GM18870 (cell line): ENCODE data around the gene CHD1L.
"Not testable (repeated sequence)": the region's sequence is repeated elsewhere in the genome, so short reads cannot be mapped to it uniquely, and the experiment has no call there.

Experiments
- ATAC-seq: cut with Tn5 transposase; IDR thresholded peaks from one replicate; pipeline ENCODE4 v1.9.1; 2021; ENCODE audit warnings: moderate library complexity; ENCODE audit not compliant: unreplicated experiment

Gene CHD1L

GRCh38 chr1:147231032-147231431, 11.5 kb upstream of the CHD1L start:
- not testable (repeated sequence) for ATAC-seq

GRCh38 chr1:147233903-147234302, 8.6 kb upstream of the CHD1L start:
- ATAC-seq, result not testable (repeated sequence)

GRCh38 chr1:147235822-147236221, 6.7 kb upstream of the CHD1L start:
- no peak for ATAC-seq

GRCh38 chr1:147236448-147236847, 6.0 kb upstream of the CHD1L start:
- ATAC-seq, result no peak

GRCh38 chr1:147236959-147237791, 5.3 kb upstream of the CHD1L start:
- no peak for ATAC-seq

- no peak for ATAC-seq
These were observed 4.2 kb upstream of the CHD1L start for GRCh38 chr1:147238053-147238902.

GRCh38 chr1:147238925-147239820, 3.3 kb upstream of the CHD1L start:
- ATAC-seq, result no peak

GRCh38 chr1:147240131-147240721, 2.3 kb upstream of the CHD1L start:
- ATAC-seq, result not testable (repeated sequence)

GRCh38 chr1:147241934-147242448, 493 bp upstream of the CHD1L start:
- ATAC-seq, result no peak

- ATAC-seq, result peak; percentile 19
These were observed 773 bp downstream of the CHD1L start for GRCh38 chr1:147243228-147243685.

GRCh38 chr1:147243841-147244240, 1.4 kb downstream of the CHD1L start:
- ATAC-seq, result no peak

- no peak for ATAC-seq
These were observed 2.6 kb downstream of the CHD1L start for GRCh38 chr1:147245129-147245528.

- ATAC-seq, result no peak
These were observed 3.1 kb downstream of the CHD1L start for GRCh38 chr1:147245586-147246021.

- no peak for ATAC-seq
These were observed 3.7 kb downstream of the CHD1L start for GRCh38 chr1:147246044-147246690.

GRCh38 chr1:147246910-147247655, 4.6 kb downstream of the CHD1L start:
- ATAC-seq, result no peak

- no peak for ATAC-seq
These were observed 5.3 kb downstream of the CHD1L start for GRCh38 chr1:147247656-147248238.

GRCh38 chr1:147252540-147252939, 10.1 kb downstream of the CHD1L start:
- no peak for ATAC-seq

- ATAC-seq, result no peak
These were observed 18.5 kb downstream of the CHD1L start for GRCh38 chr1:147260956-147261355.
